HTERT RPE-1 (cell line): ENCODE results near the gene PIK3R6.
"Not testable (repeated sequence)": the region's sequence is repeated elsewhere in the genome, so short reads cannot be mapped to it uniquely, and the experiment has no call there.

Experiments
- in situ Hi-C: fragments of 300-500 bp; cut with MboI; formaldehyde crosslinking; loops from 4 replicates; pipeline ENCODE4 v1.14.3; 2020; ENCODE audit warnings: low sequenced_read_pairs

PIK3R6 gene

DNA sequence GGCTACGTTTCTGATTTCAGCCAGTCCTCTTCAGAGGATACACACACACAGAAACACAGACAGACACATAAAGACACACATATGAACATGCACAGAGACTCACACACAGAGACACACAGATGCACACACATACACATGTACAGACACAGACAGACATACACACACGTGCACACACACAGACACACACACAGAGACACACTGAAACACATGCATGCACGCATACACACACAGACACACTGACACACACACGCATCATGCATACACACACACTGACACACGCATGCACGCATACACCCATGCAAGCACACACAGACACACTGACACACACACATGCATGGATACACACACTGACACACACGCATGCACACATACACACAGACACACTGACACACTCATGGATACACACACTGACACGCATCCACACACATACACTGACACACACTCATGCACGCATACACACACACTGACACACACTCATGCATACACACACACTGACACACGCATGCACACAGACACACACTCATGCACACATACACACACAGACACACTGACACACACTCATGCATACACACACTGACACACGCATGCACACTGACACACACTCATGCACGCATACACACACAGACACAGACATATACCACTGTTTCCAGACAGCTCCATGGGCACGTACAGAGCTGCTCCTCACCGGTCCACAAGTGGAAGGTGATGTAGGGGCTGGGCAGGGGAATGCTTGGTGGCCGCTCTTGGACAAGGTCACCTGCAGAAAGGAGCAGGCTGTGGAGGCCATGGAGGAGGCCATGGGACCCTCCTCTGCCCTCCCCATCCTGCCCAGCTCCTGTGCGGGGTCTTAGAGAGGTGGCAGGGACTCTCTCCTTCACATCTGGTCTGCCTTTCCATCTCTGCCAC is 38.2 kb downstream of the PIK3R6 start:
- in situ Hi-C loops, result no loop called here

DNA sequence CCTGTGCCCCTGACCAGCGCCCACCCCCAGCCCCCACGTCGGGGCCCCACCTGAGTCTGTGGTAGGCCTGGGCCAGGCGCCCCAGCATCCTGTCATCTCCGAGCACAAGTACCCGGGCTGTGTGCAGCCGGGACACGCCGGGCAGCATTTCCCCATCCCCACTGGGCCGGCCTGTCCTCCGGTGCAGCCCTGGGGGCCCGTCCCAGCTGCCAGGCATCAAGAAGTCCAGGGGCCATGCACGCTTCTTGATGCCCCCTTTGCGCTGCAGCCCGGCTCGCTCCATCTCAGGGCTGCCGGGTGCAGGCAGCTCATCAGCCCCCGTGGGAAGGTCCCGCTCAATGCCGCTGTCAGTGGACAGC is 39.0 kb downstream of the PIK3R6 start:
- in situ Hi-C loops, result no loop called here

DNA sequence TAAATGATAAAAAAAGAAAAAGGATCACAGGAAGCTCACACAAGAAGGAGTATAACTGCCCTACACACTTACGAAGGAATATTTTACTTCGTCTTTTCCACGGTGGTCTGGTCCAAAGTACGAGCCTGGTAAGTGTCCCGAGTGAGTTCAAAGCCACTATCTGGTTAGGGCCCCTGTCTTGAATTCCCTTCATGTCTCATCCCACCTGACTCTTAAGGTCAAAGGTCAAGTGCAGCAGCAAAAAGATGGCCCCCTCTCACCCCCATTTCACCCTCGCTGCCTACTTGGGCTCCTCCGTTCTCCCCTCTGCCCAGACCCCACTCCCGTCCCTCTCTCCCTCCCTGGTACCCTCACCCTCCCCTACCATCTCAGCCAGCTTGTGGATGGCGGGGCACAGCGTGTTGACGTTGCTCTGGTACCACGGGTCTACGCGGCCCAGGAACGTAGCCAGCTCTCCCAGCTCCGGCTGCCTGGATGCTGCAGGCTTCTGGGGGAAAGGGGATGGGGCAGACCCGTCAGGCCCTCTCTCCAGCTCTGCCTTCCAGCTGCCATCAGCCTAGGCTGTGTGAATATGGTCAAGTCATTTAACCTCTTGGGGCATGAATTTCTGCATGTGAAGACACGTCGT is 40.6 kb downstream of the PIK3R6 start:
- in situ Hi-C loops, result no loop called here

DNA sequence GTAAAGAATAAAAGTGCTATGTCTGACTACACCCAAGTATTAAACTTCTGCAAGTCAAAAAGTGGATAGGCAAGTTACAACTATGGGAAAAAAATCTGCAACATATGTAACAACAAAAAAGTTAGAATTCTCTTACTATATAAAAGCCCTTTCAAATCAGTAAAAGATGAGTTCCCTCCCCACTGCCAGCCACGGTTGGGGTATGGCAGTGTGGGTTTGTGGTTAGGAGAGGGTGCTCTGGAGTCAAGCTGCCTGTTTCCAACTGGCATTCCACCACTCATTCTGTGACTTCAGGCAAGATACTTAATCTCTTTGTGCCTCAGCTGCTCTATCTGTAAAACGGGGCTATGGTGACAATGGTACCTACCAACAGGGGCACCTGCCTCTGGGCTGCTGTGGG is 41.7 kb downstream of the PIK3R6 start:
- in situ Hi-C loops, result no loop called here

DNA sequence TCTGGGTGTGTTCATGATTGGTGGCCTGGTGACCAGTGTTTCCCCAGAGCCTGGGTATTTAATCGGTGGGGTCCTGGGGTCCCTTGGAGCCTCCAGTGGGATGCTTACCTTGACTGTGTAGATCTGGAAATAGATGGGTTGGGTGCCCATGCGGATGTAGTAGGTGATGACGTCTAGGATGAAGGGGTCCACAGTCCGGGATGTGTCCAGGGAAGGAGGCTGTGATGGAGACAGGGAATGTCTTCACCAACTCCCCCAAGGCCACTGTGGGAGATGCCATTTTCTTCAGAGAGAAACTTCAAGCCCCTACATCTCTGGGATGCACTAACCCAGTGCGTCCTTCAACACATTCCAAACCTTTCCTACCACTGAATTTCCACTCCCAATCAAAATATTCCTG is 44.2 kb downstream of the PIK3R6 start:
- in situ Hi-C loops, result no loop called here

DNA sequence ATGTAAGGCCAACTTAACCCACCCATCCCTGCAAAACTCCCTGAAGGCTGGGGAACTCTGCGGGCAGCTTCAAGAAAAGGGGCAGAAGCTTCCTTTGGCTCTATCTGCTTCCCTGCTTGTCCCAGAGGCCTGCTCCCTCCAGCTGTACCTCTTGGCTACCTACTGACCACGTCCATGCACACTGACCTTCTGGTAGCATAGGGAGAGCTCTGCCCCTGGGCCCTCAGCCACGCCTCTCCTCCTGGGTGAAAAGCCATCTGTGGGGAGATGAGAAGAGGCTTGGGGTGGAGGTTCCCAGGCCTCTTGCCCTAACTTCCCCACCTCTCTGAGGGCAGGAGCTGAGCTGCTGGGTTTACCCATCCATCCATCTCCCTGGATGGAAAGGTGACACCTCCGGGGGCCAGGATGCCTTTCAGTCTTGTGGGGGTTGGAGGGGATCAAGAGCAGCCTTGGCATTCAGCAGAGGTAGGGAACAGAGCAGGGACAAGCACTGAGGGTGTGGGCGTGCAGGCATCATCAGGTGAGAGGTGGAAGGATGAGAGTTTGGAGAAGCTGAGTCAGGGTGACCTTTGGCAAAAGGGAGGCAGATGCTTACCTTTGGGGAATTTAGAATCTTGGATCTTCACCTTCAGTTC is 45.0 kb downstream of the PIK3R6 start:
- in situ Hi-C loops, result no loop called here

DNA sequence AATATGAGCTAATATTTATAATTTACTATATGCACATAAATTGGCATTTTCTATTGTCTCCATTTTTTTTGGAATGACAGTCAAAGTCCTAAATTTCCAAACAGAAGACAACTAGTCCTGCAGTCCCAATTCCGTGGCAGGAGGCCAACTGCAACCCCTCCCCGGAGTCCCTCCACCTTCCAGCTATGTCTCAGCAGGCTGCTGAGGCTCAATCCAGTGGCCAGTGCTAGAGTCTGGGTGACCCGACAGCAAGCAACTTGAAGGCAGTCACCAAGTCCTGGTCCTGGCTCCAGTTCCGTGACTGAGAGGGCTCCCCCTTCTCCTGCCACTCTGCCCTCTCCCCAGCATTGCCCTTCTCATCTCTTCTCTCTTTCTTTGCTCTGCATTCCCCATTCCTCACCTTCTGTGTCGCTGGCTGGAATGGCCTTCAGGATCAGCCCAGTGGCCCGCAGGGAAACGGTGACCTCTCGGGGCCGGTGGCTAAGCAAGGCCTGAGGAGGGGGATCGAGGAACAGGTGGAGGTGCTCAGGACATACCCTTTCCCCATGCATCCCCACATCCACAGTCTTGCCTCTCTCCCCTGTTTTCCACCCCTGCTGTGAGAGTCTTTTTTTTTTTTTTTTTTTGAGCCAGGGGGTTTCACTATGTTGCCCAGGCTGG is 45.9 kb downstream of the PIK3R6 start:
- in situ Hi-C loops, result no loop called here

DNA sequence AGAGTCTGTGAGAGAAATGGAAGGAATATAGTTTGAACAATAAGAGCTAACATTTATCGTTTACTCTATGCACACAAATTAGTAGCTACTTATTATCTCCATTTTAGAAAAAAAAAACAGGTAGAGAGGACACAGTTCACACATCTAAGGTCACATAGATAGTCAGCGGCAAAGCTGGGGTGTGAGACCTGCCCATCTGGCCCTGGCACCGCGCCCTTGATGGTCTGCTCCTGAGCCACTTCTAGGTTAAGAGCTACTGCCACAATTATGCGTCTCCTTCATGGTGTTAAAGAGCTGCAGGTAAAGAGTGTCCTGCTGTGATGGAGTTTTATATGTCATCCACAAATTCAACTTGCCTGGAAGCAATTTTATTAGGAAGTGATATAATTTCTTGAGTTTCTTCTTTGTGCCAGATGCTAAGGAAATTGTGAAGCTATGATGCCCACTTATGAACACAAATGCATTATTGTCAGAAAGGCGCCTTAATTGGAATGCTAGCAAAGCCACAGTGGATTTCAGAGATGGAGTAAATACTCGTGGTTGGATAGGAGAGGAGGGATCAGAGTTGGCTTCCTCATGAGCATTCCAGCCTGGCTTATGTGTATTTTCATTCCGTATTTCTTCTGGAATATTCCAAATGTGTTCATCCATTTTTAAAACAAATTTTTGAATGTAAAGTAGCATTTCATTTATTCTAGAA is 47.0 kb downstream of the PIK3R6 start:
- in situ Hi-C loops, result no loop called here

DNA sequence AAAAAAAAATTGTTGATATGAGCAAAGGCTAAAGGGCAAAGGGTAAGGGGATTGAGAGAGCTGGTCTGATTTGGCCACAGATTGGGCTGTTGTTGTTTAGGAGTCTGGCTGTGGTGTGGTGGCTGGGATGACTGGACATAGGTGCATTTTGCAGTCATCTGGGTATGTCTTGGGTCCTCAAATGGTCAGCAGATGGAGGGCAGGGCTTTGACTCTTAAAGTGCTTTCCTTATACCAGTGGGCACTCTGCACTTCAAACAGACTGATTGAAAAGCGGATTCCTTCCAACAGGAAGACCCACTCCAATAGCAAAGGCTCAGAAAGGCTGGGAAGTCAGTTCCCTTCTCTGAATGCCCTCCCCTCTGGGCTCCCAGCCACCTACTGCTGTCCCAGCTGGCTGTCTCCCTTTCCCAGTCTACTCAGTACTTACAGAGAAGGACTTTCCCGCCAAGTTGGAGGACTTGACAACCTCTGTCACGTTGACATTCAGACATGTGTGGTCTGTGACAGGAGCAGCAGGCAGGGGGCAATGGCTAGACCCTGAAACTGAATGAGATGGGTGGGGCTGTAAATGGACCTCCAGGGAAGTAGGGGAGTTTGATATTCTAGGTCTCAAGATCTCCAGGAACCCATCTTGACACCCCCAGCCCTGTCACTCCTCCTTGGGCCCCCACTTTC is 48.7 kb downstream of the PIK3R6 start:
- in situ Hi-C loops, result no loop called here

DNA sequence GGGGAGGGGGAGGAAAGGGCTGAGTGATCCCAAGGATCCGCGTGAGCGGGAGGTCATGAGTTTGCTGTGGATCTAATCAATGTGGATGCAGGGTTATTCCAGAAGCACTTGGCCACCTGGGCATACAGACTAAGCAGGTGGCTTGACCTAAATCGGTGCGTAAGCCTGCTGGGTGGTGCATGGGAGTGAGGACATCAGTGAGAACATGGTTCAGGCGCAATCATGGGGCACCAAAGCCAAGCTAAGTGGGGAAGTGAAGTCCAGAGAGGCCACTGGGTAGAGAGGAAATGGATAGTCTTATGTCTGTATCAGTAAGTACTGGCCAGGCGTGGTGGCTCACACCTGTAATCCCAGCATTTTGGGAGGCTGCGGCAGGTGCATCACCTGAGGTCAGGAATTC is 49.4 kb downstream of the PIK3R6 start:
- in situ Hi-C loops, result no loop called here

DNA sequence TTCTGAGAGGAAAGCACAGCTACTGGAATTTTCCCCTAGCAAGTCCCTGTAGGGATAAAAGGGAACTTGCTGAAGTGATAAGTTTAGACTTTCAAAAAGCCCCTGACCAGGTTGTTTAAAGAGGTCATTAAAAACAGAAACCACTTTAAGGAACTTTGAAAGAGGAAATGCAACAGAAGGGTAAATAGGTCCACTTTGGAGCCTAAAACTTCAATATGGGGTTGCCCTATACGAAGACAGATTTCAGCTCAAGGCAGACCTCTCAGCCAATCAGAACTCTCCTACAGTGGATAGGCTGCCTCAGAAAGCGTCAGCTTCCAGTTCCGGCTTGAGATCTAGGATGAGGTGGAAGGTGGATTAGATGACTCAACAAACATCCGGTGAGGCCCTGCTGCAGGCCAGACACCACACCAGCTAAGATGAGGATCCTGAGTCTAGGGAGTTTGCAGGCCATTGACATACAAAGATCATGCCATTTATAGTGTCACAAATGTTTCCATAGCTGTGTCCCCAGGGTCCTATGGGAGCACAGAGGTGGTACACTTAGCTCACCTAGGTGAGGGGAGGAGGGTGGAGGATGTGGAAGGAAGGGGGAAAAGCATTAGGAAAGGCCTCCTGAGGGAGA is 60.4 kb downstream of the PIK3R6 start:
- in situ Hi-C loops, result no loop called here

DNA sequence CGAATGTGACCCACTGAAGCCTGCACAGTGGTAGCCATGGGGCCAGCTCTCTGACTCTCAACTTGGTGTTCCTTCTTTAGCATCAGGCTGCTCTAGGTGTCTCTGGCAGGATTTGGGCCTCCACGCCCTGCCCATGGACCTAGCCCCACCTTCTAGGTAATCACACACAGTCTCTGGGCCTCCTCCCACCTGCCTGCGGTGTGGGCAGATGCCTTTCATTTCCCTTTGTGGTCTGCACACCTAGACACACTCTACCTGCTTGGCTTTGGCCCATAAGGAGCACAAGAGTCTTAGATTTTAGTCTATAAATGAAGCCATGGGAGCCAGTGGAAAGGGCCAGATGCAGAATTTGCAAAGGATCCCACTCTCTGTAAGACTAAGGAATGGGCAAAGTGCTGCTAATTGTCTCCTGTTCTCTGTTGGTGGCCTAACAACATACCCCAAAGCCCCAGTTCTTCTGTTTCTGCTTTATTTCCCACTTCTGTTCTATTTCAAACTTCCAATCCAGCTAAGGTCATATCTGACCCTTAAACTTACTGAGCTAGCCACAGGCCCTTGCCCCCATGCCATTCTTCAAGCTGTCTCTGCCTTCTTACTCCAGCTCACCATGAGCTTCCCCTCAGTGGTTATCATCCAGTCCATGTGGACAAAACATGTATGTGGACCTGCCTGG is 61.1 kb downstream of the PIK3R6 start:
- in situ Hi-C loops, result no loop called here

DNA sequence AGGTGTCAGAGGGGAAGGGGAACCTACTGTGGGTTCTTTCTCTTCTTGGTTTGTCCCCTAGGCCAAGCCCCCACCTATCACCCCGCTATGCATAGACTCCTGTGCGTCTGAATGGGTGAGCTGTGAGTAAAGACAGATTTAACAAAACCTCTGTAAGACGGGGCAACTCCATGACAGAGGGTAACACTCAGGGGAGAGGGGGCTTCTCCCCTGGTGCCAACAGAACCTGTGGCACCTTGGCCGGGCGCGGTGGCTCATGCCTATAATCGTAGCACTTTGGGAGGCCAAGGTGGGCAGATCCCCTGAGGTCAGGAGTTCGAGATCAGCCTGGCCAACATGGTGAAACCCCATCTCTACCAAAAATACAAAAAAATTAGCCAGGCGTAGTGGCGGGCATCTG is 62.1 kb downstream of the PIK3R6 start:
- in situ Hi-C loops, result not testable (repeated sequence)

DNA sequence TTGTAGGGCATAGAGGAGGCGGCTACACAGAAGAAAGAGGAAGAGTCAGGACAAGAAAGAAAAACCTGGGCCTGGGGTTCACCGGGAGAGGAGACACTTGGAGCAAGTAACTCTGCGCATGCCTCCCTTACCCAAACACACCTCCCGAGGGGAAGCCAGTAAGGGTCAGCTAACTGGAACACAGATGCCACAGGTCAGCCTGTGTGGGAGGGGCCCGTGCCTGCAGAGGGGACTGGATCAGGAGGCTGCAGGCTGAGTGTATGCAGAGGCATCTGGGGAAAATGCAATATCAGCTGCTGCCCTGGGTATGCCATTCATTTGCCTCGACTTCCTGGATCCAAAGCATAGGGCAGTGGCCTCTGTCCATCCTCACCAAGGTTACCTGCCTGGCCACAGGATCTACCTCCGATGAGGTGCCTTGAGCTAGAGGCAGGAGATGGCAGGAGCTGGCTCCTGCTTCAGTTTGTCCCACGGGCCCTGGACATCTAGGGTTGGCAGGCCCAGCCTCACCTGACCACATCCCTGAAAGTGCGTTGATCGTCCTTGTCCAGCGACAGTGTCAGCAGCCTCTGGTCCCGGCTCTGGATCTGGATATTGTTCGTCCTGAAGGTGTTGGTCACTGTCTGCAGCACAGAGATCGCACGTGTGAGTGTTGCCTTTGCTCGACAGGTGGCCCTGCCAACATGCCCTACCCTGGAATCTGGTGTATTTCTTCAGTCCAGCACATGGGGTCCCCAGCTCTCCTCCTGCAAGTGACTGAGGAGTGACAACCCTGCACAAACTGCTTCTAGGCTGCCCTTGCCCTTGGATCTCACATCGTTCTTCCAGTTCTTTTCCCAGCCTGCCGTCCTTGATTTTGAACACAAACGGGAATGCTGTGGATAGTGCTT is 63.7 kb downstream of the PIK3R6 start:
- in situ Hi-C loops, result no loop called here

DNA sequence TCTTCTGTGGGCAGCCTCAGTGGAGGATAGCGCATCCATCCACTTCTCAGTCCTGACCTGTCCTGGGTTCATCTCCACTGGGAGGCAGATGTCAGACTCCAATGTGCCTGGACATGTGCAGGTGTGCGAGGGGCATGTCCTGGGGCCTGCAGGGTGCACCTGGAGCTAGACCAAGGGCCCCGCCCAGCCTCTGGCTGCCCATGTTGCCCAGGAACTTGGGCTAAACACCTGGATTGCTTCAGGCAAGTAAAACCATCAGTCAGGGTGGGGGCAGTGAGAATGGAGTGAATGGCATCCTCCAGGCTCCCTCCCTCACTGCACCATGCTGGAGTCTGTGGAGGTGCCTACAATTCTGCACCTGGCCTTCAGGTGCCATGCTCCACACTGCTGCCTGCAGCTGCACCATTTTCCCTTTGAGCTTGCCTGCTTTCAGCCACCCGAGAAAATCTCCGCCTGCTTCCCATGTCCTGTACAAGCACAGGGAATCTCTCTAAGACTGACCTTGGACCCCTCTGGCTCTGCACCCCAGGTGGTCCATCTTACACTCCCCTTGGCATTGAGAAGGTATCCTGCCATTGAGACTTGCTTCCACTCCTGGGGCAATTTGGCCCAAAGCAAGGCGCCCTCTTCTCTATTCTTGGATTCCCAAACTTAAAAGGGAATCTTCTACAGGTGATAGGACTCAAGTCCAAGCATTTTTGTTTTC is 66.2 kb downstream of the PIK3R6 start:
- in situ Hi-C loops, result no loop called here

DNA sequence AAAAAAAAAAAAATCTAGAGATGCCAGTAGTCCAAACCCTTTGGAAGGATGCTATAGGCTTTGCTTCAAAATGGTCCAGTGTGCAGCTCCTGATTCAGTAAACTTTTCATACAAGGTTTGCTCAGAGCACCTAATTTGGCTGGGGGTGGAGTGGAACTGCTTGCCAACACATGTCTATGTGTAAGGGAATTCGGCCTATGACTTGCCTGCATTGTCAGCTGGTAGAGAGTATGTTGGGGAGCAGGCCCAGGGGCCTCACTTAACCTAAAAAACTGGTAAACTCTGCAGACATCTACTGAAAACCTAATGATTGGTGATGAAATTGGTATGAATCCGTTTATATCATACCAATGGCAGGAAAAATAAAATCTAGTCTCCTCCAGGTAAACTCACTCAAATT is 66.8 kb downstream of the PIK3R6 start:
- in situ Hi-C loops, result no loop called here

DNA sequence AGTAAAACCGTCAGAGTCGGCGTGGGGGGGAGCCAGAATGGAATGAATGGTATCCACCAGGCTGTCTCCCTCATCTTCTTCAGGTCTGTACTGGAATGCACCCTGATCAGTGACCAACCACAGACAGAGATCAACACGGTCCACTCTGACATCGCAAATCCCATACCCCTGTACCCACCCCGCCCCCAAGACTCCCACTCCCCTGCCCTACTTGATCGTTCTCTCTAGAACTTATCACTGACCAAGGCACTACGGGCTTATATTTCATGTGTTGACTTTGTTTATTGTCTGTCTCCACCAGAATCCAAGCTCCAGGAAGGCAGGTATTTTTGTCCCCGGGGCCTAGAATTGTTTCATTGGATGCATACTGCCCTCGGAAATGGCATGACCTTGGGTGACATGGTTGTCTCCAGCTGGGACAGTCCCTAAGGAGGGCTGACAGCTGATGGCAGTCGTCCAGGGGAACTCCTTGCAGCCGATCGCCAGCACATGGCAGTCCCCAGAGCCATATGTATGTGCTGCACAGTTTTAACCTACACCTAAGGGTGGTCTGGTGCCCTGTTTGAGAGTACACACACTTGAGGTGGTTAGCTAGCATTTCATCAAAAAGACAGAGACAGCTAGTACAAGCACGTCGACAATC is 67.8 kb downstream of the PIK3R6 start:
- in situ Hi-C loops, result no loop called here
